GM23338 (cell line): Measurements from ENCODE around the gene SND1. TPM values are rescaled to one million over a fixed set of nuclear protein-coding genes. Genes with fewer than 3 reads are reported as not detected.
A peak's percentile ranks its signal among the peaks of the same experiment; 100 is the strongest.

ENCODE experiments used
- ATAC-seq: fragments of 200-7000 bp; cut with Tn5 transposase; 3 replicates; pipeline ENCODE4 v1.9.1; 2020
- DNase-seq: peaks from one replicate; pipeline ENCODE4 v3.0.0-alpha.2; 2015; ENCODE audit warnings: low spot score
- H2AFZ ChIP-seq: fragments of 200-600 bp; sonication (generic); 2 replicates; pipeline ENCODE4 v1.8.0; 2016; ENCODE audit warnings: antibody characterized with exemption, mild to moderate bottlenecking, moderate library complexity
- H3F3A ChIP-seq: fragments of 200-600 bp; sonication (generic); replicated peaks from 2 replicates; pipeline ENCODE4 v1.8.0; 2017; ENCODE audit warnings: antibody characterized with exemption, mixed run types, low read depth
- H3K27ac ChIP-seq: fragments of 200-600 bp; sonication (generic); 2 replicates; pipeline ENCODE4 v1.6.1; 2016; ENCODE audit warnings: low read depth
- H3K27me3 ChIP-seq: fragments of 200-600 bp; sonication (generic); 2 replicates; pipeline ENCODE4 v1.8.0; 2016; ENCODE audit warnings: mild to moderate bottlenecking, mixed run types, moderate library complexity; ENCODE audit not compliant: insufficient read depth
- H3K36me3 ChIP-seq: fragments of 200-600 bp; sonication (generic); 2 replicates; pipeline ENCODE4 v1.8.0; 2016; ENCODE audit warnings: mild to moderate bottlenecking; ENCODE audit not compliant: insufficient read depth
- H3K4me1 ChIP-seq: fragments of 200-600 bp; sonication (generic); 2 replicates; pipeline ENCODE4 v1.8.0; 2016; ENCODE audit warnings: mild to moderate bottlenecking, moderate library complexity; ENCODE audit not compliant: insufficient read depth
- H3K4me2 ChIP-seq: fragments of 200-600 bp; sonication (generic); 2 replicates; pipeline ENCODE4 v1.7.1; 2017; ENCODE audit warnings: mixed run types
- H3K4me3 ChIP-seq: fragments of 200-600 bp; sonication (generic); 2 replicates; pipeline ENCODE4 v1.6.1; 2016; ENCODE audit warnings: mixed run types
- H3K79me2 ChIP-seq: fragments of 200-600 bp; sonication (generic); replicated peaks from 2 replicates; pipeline ENCODE4 v1.8.0; 2017; ENCODE audit warnings: mild to moderate bottlenecking; ENCODE audit not compliant: insufficient read depth
- H3K9me2 ChIP-seq: fragments of 200-600 bp; sonication (generic); 2 replicates; pipeline ENCODE4 v1.8.0; 2017; ENCODE audit not compliant: insufficient read depth
- H4K20me1 ChIP-seq: fragments of 200-600 bp; sonication (generic); replicated peaks from 2 replicates; pipeline ENCODE4 v1.8.0; 2017; ENCODE audit warnings: mild to moderate bottlenecking; ENCODE audit not compliant: insufficient read depth
- H3K27ac Mint-ChIP-seq: 2 replicates; pipeline ENCODE4 v1.8.0; 2020; ENCODE audit warnings: inconsistent platforms, mild to moderate bottlenecking, moderate library complexity, mixed read lengths
- H3K27me3 Mint-ChIP-seq: 3 replicates; pipeline ENCODE4 v1.8.0; 2022; ENCODE audit warnings: low read depth, mild to moderate bottlenecking, moderate library complexity, mixed read lengths, inconsistent platforms; ENCODE audit not compliant: insufficient read depth, poor library complexity
- H3K36me3 Mint-ChIP-seq: 3 replicates; pipeline ENCODE4 v1.8.0; 2021; ENCODE audit warnings: low read depth, mild to moderate bottlenecking, inconsistent platforms, moderate library complexity, mixed read lengths
- H3K4me1 Mint-ChIP-seq: 3 replicates; pipeline ENCODE4 v1.8.0; 2020; ENCODE audit warnings: mild to moderate bottlenecking, inconsistent platforms, mixed read lengths
- H3K4me3 Mint-ChIP-seq: 3 replicates; pipeline ENCODE4 v1.8.0; 2021; ENCODE audit warnings: moderate library complexity, mild to moderate bottlenecking, inconsistent platforms, mixed read lengths
- H3K9me3 Mint-ChIP-seq: 3 replicates; pipeline ENCODE4 v1.8.0; 2020; ENCODE audit warnings: moderate library complexity, mild to moderate bottlenecking, inconsistent platforms, mixed read lengths
- CREB1 ChIP-seq: fragments of 250-450 bp; sonication (Bioruptor Pico); IDR thresholded peaks from 2 replicates; pipeline ENCODE4 v1.5.0; 2020; ENCODE audit warnings: low read depth, mild to moderate bottlenecking, moderate library complexity
- EZH2 ChIP-seq: fragments of 200-600 bp; sonication (generic); IDR thresholded peaks from one replicate; pipeline ENCODE4 v1.8.0; 2017; ENCODE audit warnings: antibody characterized with exemption, mild to moderate bottlenecking, low read depth; ENCODE audit not compliant: unreplicated experiment
- EZH2phosphoT487 ChIP-seq: fragments of 200-600 bp; sonication (generic); IDR thresholded peaks from one replicate; pipeline ENCODE4 v1.8.1; 2018; ENCODE audit warnings: antibody characterized with exemption; ENCODE audit not compliant: unreplicated experiment
- JUNB ChIP-seq: IDR thresholded peaks from one replicate; pipeline ENCODE4 v1.6.1; 2016; ENCODE audit warnings: antibody characterized with exemption; ENCODE audit not compliant: unreplicated experiment
- NANOG ChIP-seq: IDR thresholded peaks from 2 replicates; pipeline ENCODE4 v1.6.1; 2016; ENCODE audit warnings: antibody characterized with exemption, borderline replicate concordance
- POLR2AphosphoS5 ChIP-seq: IDR thresholded peaks from 2 replicates; pipeline ENCODE4 v1.6.1; 2016; ENCODE audit warnings: antibody characterized with exemption, low read depth
- STAT1 ChIP-seq: IDR thresholded peaks from one replicate; pipeline ENCODE4 v1.6.1; 2016; ENCODE audit warnings: antibody characterized with exemption; ENCODE audit not compliant: unreplicated experiment
- ZNF114 ChIP-seq: fragments of 250-450 bp; sonication (Bioruptor Pico); IDR thresholded peaks from 2 replicates; pipeline ENCODE4 v1.5.0; 2020; ENCODE audit warnings: mild to moderate bottlenecking, moderate library complexity
- ZNF331 ChIP-seq: fragments of 250-450 bp; sonication (Bioruptor Pico); IDR thresholded peaks from 2 replicates; pipeline ENCODE4 v1.5.0; 2020; ENCODE audit warnings: low read depth, mild to moderate bottlenecking, moderate library complexity
- polyA plus RNA-seq: library from polyadenylated mRNA; unstranded; fragments of >200 nt; fragmentation: Nextera tagmentation; extraction: Ambion mirVana; gene quantifications from 2 replicates; pipeline ENCODE4 v1.2.1, GENCODE V29; 2016
- total RNA-seq: library from RNA; depleted of rRNA; stranded (reverse); fragments of >200 nt; shearing (Covaris generic); gene quantifications from 2 replicates; pipeline ENCODE4 v1.2.3, GENCODE V29; 2014
- TF ChIP-seq, protein P1 (sequence below), 2 experiments: fragments of 200-600 bp in 1 of 2; sonication (generic) in 1 of 2; conservative IDR thresholded peaks; 2 replicates each; pipeline versions ENCODE4 v1.5.1 to v1.6.1; 2016 to 2017; ENCODE audit warnings: antibody characterized with exemption in 2 of 2, low read depth in 2 of 2, mild to moderate bottlenecking in 2 of 2, moderate library complexity in 1 of 2
- TF ChIP-seq, protein P2 (sequence below): IDR thresholded peaks from 2 replicates; pipeline ENCODE4 v1.6.1; 2016; ENCODE audit warnings: antibody characterized with exemption
- TF ChIP-seq, protein P3 (sequence below): IDR thresholded peaks from one replicate; pipeline ENCODE4 v1.6.1; 2018; ENCODE audit warnings: antibody characterized with exemption; ENCODE audit not compliant: unreplicated experiment

SND1 gene
- total and polyA plus RNA-seq, 2 experiments from 2014 or later: 107 to 254 TPM

DNA sequence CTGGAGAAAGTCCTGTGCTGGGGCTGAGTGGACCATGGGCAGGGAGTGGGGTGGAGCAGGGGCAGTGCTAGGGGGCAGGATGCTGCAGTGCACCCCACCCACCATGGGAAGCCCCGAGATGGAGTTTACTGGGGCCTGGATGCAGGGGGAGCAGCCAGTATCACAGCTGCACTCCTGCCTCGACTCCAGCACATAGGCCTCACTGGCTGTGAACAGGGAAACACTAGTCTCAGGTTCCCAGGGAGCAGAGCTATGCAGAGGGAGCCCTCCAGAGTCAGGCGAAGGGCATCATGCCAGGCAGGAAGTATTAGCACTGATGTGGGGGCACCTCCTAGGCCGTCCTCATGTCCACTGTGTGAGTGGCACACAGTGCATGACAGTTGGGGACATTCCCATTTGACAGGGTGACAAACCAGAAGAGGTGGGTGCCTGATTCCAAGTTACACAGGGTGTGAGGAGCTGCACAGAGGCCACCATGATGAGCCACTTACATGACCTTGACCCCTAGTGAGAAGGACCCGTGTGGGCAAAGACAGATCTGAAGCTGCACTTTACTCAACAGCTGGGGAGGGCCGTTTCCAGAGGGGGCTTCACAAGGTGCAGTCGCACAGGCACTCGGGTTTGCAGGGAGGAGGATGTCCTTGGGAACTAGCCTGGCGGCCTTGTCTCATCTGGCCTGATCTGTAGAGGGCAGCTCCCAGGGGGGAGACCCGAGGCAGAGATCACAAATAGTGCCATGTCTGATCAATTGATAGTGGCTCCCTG lies 449.1 kb downstream of the SND1 start:
- Histone ChIP-seq H4K20me1 (no peaks in the 10 kb centered on the region; the same call in 1 of the 2 replicates), H3K9me2 (no peaks in the 10 kb centered on the region), H3K4me3 (no peak overlapping the region), H3K79me2 (no peaks in the 10 kb centered on the region), H3K36me3 (no peaks in the 10 kb centered on the region), H3K27ac (no peak overlapping the region), H3K4me1 (0 out of 2 replicates have a peak, but pooled peaks cover 2% of the 10 kb centered on the region), H3K4me2 (no peak overlapping the region), H3F3A (0 out of 2 replicates have a peak, but pooled peaks cover 3% of the 10 kb centered on the region), H2AFZ (no peak overlapping the region), H3K27me3 (peaks cover 43% of the 10 kb centered on the region)
- Mint-ChIP-seq H3K9me3 (no peaks in the 10 kb centered on the region), H3K36me3 (no peaks in the 10 kb centered on the region; the same call in 1 of the 3 replicates), H3K27ac (no peak overlapping the region), H3K27me3 (peaks cover 56% of the 10 kb centered on the region), H3K4me1 (peaks cover 6% of the 10 kb centered on the region), H3K4me3 (no peak overlapping the region)
- DNase-seq: no peak
- ATAC-seq: no peak; the same call in 2 of the 3 replicates
- TF ChIP-seq ZNF331 (CRISPR knock-in tag) (no peak), POLR2AphosphoS5 (0 out of 2 replicates have a peak, but pooled peaks have one; percentile 8)
- TF ChIP-seq, protein P1, sequence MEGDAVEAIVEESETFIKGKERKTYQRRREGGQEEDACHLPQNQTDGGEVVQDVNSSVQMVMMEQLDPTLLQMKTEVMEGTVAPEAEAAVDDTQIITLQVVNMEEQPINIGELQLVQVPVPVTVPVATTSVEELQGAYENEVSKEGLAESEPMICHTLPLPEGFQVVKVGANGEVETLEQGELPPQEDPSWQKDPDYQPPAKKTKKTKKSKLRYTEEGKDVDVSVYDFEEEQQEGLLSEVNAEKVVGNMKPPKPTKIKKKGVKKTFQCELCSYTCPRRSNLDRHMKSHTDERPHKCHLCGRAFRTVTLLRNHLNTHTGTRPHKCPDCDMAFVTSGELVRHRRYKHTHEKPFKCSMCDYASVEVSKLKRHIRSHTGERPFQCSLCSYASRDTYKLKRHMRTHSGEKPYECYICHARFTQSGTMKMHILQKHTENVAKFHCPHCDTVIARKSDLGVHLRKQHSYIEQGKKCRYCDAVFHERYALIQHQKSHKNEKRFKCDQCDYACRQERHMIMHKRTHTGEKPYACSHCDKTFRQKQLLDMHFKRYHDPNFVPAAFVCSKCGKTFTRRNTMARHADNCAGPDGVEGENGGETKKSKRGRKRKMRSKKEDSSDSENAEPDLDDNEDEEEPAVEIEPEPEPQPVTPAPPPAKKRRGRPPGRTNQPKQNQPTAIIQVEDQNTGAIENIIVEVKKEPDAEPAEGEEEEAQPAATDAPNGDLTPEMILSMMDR (conservative IDR thresholded peaks at IDR 0.05; ENCODE audit: low read depth in 2 of 2): peak in 1 of 2 experiments; percentile 21; a peak in 1 of 4 replicates

DNA sequence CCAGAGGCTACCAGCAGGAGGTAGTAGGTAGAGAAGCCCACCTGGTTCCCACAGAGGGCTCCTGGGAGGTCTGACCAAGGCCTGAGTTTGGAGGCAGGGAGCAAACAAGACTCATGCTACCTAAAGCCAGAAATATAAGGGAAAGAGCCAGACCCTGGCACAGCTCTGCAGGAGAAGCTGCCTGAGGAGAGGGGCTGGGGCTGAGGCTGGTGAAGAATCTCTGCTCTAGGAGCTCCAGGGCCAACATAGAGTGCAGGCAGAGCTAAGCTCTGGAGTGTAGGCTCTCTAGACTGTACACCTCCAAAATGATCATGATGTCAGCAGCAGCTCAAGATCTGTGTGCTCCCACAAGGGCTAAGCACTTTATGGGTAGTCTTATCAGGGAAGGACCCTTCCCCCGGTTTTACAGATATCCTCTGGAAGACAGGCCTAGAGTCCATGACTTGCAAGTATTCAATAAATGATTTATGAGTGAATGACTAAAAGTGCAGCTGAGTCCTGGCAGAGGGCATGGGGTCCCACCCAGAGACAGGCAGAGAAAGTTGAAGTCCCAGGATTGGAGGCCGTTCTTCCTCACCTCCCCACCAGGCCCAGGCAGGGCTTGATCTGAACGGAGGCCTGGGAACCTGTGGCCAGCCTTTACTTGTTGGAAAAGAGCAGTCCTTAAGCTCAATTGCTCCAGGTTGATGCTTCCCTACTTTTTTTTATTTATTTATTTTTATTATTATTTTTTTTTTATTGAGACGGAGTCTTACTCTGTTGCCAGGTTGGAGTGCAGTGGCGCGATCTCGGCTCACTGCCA lies 450.7 kb downstream of the SND1 start:
- Histone ChIP-seq H2AFZ (no peak overlapping the region), H3K36me3 (no peaks in the 10 kb centered on the region), H3K27ac (no peak overlapping the region), H3K4me3 (no peak overlapping the region), H3K79me2 (no peaks in the 10 kb centered on the region), H3F3A (0 out of 2 replicates have a peak, but pooled peaks cover 3% of the 10 kb centered on the region), H4K20me1 (no peaks in the 10 kb centered on the region), H3K4me1 (0 out of 2 replicates have a peak, but pooled peaks cover 2% of the 10 kb centered on the region), H3K9me2 (no peaks in the 10 kb centered on the region), H3K27me3 (peaks cover 44% of the 10 kb centered on the region), H3K4me2 (no peak overlapping the region)
- Mint-ChIP-seq H3K4me1 (peaks cover 3% of the 10 kb centered on the region), H3K27ac (no peak overlapping the region), H3K4me3 (no peak overlapping the region), H3K36me3 (no peaks in the 10 kb centered on the region), H3K27me3 (peaks cover 50% of the 10 kb centered on the region), H3K9me3 (no peaks in the 10 kb centered on the region)
- no peak for ATAC-seq
- no peak for DNase-seq
- TF ChIP-seq ZNF114: no peak
- no peak for TF ChIP-seq EZH2phosphoT487
- TF ChIP-seq ZNF331 (CRISPR knock-in tag): no peak
- TF ChIP-seq, protein P2, sequence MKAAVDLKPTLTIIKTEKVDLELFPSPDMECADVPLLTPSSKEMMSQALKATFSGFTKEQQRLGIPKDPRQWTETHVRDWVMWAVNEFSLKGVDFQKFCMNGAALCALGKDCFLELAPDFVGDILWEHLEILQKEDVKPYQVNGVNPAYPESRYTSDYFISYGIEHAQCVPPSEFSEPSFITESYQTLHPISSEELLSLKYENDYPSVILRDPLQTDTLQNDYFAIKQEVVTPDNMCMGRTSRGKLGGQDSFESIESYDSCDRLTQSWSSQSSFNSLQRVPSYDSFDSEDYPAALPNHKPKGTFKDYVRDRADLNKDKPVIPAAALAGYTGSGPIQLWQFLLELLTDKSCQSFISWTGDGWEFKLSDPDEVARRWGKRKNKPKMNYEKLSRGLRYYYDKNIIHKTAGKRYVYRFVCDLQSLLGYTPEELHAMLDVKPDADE: no peak
- TF ChIP-seq NANOG: no peak
- TF ChIP-seq EZH2: no peak
- TF ChIP-seq POLR2AphosphoS5: no peak
- TF ChIP-seq CREB1 (CRISPR knock-in tag): no peak
- TF ChIP-seq, protein P3, sequence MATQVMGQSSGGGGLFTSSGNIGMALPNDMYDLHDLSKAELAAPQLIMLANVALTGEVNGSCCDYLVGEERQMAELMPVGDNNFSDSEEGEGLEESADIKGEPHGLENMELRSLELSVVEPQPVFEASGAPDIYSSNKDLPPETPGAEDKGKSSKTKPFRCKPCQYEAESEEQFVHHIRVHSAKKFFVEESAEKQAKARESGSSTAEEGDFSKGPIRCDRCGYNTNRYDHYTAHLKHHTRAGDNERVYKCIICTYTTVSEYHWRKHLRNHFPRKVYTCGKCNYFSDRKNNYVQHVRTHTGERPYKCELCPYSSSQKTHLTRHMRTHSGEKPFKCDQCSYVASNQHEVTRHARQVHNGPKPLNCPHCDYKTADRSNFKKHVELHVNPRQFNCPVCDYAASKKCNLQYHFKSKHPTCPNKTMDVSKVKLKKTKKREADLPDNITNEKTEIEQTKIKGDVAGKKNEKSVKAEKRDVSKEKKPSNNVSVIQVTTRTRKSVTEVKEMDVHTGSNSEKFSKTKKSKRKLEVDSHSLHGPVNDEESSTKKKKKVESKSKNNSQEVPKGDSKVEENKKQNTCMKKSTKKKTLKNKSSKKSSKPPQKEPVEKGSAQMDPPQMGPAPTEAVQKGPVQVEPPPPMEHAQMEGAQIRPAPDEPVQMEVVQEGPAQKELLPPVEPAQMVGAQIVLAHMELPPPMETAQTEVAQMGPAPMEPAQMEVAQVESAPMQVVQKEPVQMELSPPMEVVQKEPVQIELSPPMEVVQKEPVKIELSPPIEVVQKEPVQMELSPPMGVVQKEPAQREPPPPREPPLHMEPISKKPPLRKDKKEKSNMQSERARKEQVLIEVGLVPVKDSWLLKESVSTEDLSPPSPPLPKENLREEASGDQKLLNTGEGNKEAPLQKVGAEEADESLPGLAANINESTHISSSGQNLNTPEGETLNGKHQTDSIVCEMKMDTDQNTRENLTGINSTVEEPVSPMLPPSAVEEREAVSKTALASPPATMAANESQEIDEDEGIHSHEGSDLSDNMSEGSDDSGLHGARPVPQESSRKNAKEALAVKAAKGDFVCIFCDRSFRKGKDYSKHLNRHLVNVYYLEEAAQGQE: no peak
- TF ChIP-seq, protein P1 (conservative IDR thresholded peaks at IDR 0.05; ENCODE audit: low read depth in 2 of 2): no peak
- TF ChIP-seq JUNB: no peak
- no peak for TF ChIP-seq STAT1
